ENCODE results near the gene GGA1.

The GGA1 gene

GRCh38 chr22:37627545-37627944 lies 18.9 kb downstream of the GGA1 start:
- TF ChIP-seq CTCF (IDR thresholded peaks at IDR 0.05; ENCODE audit: insufficient read depth, missing control alignments) = no peak
- FAIRE-seq (no peak), DNase-seq (ENCODE audit: insufficient read length, low spot score) (no peak)

- DNase-seq (ENCODE audit: insufficient read length, low spot score) (no peak), FAIRE-seq (no peak)
- TF ChIP-seq CTCF (IDR thresholded peaks at IDR 0.05; ENCODE audit: insufficient read depth, missing control alignments) = no peak
These were observed 20.2 kb downstream of the GGA1 start for GRCh38 chr22:37628830-37629229.

- FAIRE-seq = no peak
- TF ChIP-seq CTCF (IDR thresholded peaks at IDR 0.05; ENCODE audit: insufficient read depth, missing control alignments) = no peak
- DNase-seq (ENCODE audit: insufficient read length, low spot score) = no peak
These were observed 21.3 kb downstream of the GGA1 start for GRCh38 chr22:37629928-37630327.

GRCh38 chr22:37630839-37631435 lies 22.3 kb downstream of the GGA1 start:
- no peak for TF ChIP-seq CTCF (IDR thresholded peaks at IDR 0.05; ENCODE audit: insufficient read depth, missing control alignments)
- DNase-seq (ENCODE audit: insufficient read length, low spot score) (no peak), FAIRE-seq (no peak)

- DNase-seq (ENCODE audit: insufficient read length, low spot score) (no peak), FAIRE-seq (no peak)
- no peak for TF ChIP-seq CTCF (IDR thresholded peaks at IDR 0.05; ENCODE audit: insufficient read depth, missing control alignments)
These were observed 23.0 kb downstream of the GGA1 start for GRCh38 chr22:37631448-37632173.

GRCh38 chr22:37632174-37633088 lies 23.8 kb downstream of the GGA1 start:
- FAIRE-seq (no peak), DNase-seq (ENCODE audit: insufficient read length, low spot score) (no peak)
- no peak for TF ChIP-seq CTCF (IDR thresholded peaks at IDR 0.05; ENCODE audit: insufficient read depth, missing control alignments)
